Neural cell (in vitro differentiated cells): ENCODE measurements around the gene PSMG4.

Experiments
- CTCF ChIP-seq: fragments of 450-650 bp; IDR thresholded peaks from 2 replicates; pipeline ENCODE4 v1.5.1; 2014; ENCODE audit warnings: antibody characterized with exemption, mild to moderate bottlenecking, moderate library complexity; ENCODE audit not compliant: poor library complexity, severe bottlenecking
- REST ChIP-seq: IDR thresholded peaks from 2 replicates; pipeline ENCODE4 v1.6.1; 2012; ENCODE audit warnings: borderline replicate concordance
- SMC3 ChIP-seq: fragments of 450-650 bp; conservative IDR thresholded peaks from 2 replicates; pipeline ENCODE4 v1.6.1; 2014; ENCODE audit warnings: antibody characterized with exemption, mild to moderate bottlenecking, moderate library complexity; ENCODE audit not compliant: poor library complexity

- TF ChIP-seq CTCF (no peak), REST (no peak), SMC3 (no peak)
Measured at GRCh38 chr6:3294396-3294795, 35.6 kb downstream of the PSMG4 start.
